Suprapubic skin (tissue), 3 donors: ENCODE data around the gene RNF180.

ENCODE experiments used
- POLR2A ChIP-seq, 2 donors: fragments of 450-650 bp; IDR thresholded peaks; one replicate each; pipeline ENCODE4 v1.6.1; 2017; ENCODE audit warnings: antibody characterized with exemption in 2 of 2, mild to moderate bottlenecking in 2 of 2, moderate library complexity in 2 of 2
- TF ChIP-seq, protein P1 (sequence below), 2 donors: fragments of 200-600 bp in 1 of 2; fragments of 450-650 bp in 1 of 2; sonication (generic) in 1 of 2; IDR thresholded peaks; one replicate each; pipeline ENCODE4 v1.5.1; 2016 to 2019; ENCODE audit warnings: antibody characterized with exemption in 2 of 2, mild to moderate bottlenecking in 1 of 2, moderate library complexity in 1 of 2

DNA sequence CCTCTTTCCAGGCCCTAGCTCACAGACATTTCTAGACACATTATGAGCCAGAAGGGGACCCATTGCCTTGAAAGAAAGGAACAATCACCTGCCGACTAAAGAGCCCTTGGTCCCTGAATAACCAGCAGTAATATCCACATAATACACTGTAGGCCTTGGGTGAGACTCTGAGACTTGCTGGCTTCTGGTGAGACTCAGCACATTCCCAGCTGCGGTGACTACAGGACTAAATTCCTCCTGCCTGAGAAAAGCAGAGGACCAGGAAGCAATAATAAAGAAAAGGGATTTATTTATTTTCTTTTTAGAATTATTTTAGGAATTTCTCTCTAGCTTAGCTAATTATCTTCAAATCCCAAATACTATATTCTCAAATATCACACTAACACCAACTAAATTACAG, 252.4 kb downstream of the RNF180 start:
- TF ChIP-seq, protein P1, sequence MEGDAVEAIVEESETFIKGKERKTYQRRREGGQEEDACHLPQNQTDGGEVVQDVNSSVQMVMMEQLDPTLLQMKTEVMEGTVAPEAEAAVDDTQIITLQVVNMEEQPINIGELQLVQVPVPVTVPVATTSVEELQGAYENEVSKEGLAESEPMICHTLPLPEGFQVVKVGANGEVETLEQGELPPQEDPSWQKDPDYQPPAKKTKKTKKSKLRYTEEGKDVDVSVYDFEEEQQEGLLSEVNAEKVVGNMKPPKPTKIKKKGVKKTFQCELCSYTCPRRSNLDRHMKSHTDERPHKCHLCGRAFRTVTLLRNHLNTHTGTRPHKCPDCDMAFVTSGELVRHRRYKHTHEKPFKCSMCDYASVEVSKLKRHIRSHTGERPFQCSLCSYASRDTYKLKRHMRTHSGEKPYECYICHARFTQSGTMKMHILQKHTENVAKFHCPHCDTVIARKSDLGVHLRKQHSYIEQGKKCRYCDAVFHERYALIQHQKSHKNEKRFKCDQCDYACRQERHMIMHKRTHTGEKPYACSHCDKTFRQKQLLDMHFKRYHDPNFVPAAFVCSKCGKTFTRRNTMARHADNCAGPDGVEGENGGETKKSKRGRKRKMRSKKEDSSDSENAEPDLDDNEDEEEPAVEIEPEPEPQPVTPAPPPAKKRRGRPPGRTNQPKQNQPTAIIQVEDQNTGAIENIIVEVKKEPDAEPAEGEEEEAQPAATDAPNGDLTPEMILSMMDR (IDR thresholded peaks at IDR 0.05): no peak
- TF ChIP-seq POLR2A (IDR thresholded peaks at IDR 0.05): no peak
